ENCODE results near the gene CNNM2.

- TF ChIP-seq EZH2 (IDR thresholded peaks at IDR 0.05; ENCODE audit: borderline replicate concordance, low read length), result no peak
- TF ChIP-seq, protein P1, sequence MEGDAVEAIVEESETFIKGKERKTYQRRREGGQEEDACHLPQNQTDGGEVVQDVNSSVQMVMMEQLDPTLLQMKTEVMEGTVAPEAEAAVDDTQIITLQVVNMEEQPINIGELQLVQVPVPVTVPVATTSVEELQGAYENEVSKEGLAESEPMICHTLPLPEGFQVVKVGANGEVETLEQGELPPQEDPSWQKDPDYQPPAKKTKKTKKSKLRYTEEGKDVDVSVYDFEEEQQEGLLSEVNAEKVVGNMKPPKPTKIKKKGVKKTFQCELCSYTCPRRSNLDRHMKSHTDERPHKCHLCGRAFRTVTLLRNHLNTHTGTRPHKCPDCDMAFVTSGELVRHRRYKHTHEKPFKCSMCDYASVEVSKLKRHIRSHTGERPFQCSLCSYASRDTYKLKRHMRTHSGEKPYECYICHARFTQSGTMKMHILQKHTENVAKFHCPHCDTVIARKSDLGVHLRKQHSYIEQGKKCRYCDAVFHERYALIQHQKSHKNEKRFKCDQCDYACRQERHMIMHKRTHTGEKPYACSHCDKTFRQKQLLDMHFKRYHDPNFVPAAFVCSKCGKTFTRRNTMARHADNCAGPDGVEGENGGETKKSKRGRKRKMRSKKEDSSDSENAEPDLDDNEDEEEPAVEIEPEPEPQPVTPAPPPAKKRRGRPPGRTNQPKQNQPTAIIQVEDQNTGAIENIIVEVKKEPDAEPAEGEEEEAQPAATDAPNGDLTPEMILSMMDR (IDR thresholded peaks at IDR 0.05; ENCODE audit: low read length), result no peak
These were observed 205.4 kb downstream of the CNNM2 start for GRCh38 chr10:103123282-103124024.
